SU-DHL-6 (cell line): ENCODE measurements around the gene SUCLG2.

Experiments used
- EZH2phosphoT487 ChIP-seq: fragments of 200-600 bp; sonication (generic), shearing (Covaris generic); conservative IDR thresholded peaks from 2 replicates; pipeline ENCODE4 v1.6.1; 2018; ENCODE audit warnings: mild to moderate bottlenecking, antibody characterized with exemption, low read length, moderate library complexity, mixed read lengths
- TF ChIP-seq, protein P1 (sequence below): fragments of 200-600 bp; sonication (generic); IDR thresholded peaks from one replicate; pipeline ENCODE4 v1.5.1; 2017; ENCODE audit warnings: antibody characterized with exemption, mild to moderate bottlenecking, low read length, moderate library complexity; ENCODE audit not compliant: insufficient read depth, poor library complexity, severe bottlenecking

GRCh38 chr3:67648229-67648628, 6.2 kb downstream of the SUCLG2 start:
- TF ChIP-seq, protein P1, sequence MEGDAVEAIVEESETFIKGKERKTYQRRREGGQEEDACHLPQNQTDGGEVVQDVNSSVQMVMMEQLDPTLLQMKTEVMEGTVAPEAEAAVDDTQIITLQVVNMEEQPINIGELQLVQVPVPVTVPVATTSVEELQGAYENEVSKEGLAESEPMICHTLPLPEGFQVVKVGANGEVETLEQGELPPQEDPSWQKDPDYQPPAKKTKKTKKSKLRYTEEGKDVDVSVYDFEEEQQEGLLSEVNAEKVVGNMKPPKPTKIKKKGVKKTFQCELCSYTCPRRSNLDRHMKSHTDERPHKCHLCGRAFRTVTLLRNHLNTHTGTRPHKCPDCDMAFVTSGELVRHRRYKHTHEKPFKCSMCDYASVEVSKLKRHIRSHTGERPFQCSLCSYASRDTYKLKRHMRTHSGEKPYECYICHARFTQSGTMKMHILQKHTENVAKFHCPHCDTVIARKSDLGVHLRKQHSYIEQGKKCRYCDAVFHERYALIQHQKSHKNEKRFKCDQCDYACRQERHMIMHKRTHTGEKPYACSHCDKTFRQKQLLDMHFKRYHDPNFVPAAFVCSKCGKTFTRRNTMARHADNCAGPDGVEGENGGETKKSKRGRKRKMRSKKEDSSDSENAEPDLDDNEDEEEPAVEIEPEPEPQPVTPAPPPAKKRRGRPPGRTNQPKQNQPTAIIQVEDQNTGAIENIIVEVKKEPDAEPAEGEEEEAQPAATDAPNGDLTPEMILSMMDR = no peak
- TF ChIP-seq EZH2phosphoT487 = no peak
